ENCODE measurements around the gene KCNH1. TPM values are rescaled to one million over a fixed set of nuclear protein-coding genes. Genes with fewer than 3 reads are reported as not detected.

The KCNH1 gene
- polyA plus RNA-seq, 1 experiment = 3.5 TPM

- ChIA-PET CTCF (interaction anchor here (0.6 to 1.4 kb wide), 3 partner anchors 30 to 378 kb away, joined by 3 to 4 read pairs (median 4); partner anchors contain the start of gene KCNH1), POLR2A (no interaction called here)
- H3K4me3 ChIP-seq (ENCODE audit: low read depth, low read length) = no peak overlapping the region
- TF ChIP-seq CTCF (IDR thresholded peaks at IDR 0.05; ENCODE audit: insufficient read depth, low read depth, low read length) = peak; percentile 23; the same call in 1 of the 2 replicates
- no peaks in the 10 kb centered on the region for H3K36me3 ChIP-seq (ENCODE audit: control insufficient read depth, insufficient read depth, low read length)
- DNase-seq (ENCODE audit: low read depth) = peak; percentile 19
- no peaks in the 10 kb centered on the region for H3K27me3 ChIP-seq (ENCODE audit: control insufficient read depth, insufficient read depth, low read length)
Observed at GRCh38 chr1:210755991-210756659, 377.8 kb downstream of the KCNH1 start.

GRCh38 chr1:210754878-210755665 is 378.9 kb downstream of the KCNH1 start:
- no peak for DNase-seq (ENCODE audit: low read depth)

GRCh38 chr1:210751911-210752310 is 382.0 kb downstream of the KCNH1 start:
- no peak for TF ChIP-seq CTCF (IDR thresholded peaks at IDR 0.05; ENCODE audit: insufficient read depth, low read depth, low read length)
- ChIA-PET POLR2A (no interaction called here), CTCF (interaction anchor here (0.6 to 1.2 kb wide), 3 partner anchors 11 to 348 kb away, joined by 3 to 4 read pairs (median 3); no protein-coding TSS in a partner anchor)
- Histone ChIP-seq H3K27me3 (ENCODE audit: control insufficient read depth, insufficient read depth, low read length) (no peaks in the 10 kb centered on the region), H3K36me3 (ENCODE audit: control insufficient read depth, insufficient read depth, low read length) (no peaks in the 10 kb centered on the region), H3K4me3 (ENCODE audit: low read depth, low read length) (no peak overlapping the region)
- DNase-seq (ENCODE audit: low read depth) = no peak

More at GRCh38 chr1:210754878-210755665, 378.9 kb downstream of the KCNH1 start:
- no peak for TF ChIP-seq CTCF (IDR thresholded peaks at IDR 0.05; ENCODE audit: insufficient read depth, low read depth, low read length)
- no peaks in the 10 kb centered on the region for H3K36me3 ChIP-seq (ENCODE audit: control insufficient read depth, insufficient read depth, low read length)
- ChIA-PET POLR2A (no interaction called here), CTCF (no interaction called here)
- H3K27me3 ChIP-seq (ENCODE audit: control insufficient read depth, insufficient read depth, low read length) = no peaks in the 10 kb centered on the region
- no peak overlapping the region for H3K4me3 ChIP-seq (ENCODE audit: low read depth, low read length)

- ChIA-PET CTCF (interaction anchor here (1.6 kb wide), 1 partner anchor 384 kb away, joined by 4 read pairs; the partner anchor contains the start of gene KCNH1), POLR2A (no interaction called here)
- H3K36me3 ChIP-seq (ENCODE audit: control insufficient read depth, insufficient read depth, low read length) = no peaks in the 10 kb centered on the region
- no peak for TF ChIP-seq CTCF (IDR thresholded peaks at IDR 0.05; ENCODE audit: insufficient read depth, low read depth, low read length)
- no peak overlapping the region for H3K4me3 ChIP-seq (ENCODE audit: low read depth, low read length)
- no peaks in the 10 kb centered on the region for H3K27me3 ChIP-seq (ENCODE audit: control insufficient read depth, insufficient read depth, low read length)
- no peak for DNase-seq (ENCODE audit: low read depth)
Observed at GRCh38 chr1:210750468-210750867, 383.5 kb downstream of the KCNH1 start.

GRCh38 chr1:210748796-210749195 is 385.2 kb downstream of the KCNH1 start:
- H3K4me3 ChIP-seq (ENCODE audit: low read depth, low read length) = no peak overlapping the region
- no peak for TF ChIP-seq CTCF (IDR thresholded peaks at IDR 0.05; ENCODE audit: insufficient read depth, low read depth, low read length)
- ChIA-PET POLR2A (no interaction called here), CTCF (no interaction called here)
- no peaks in the 10 kb centered on the region for H3K36me3 ChIP-seq (ENCODE audit: control insufficient read depth, insufficient read depth, low read length)
- no peaks in the 10 kb centered on the region for H3K27me3 ChIP-seq (ENCODE audit: control insufficient read depth, insufficient read depth, low read length)
- no peak for DNase-seq (ENCODE audit: low read depth)

Data from BJ (cell line).